ENCODE data around the gene ZNF483. TPM values are rescaled to one million over a fixed set of nuclear protein-coding genes. Genes with fewer than 3 reads are reported as not detected.

The ZNF483 gene
- total RNA-seq, 2 experiments from 2014 or later, result 2.2 to 2.3 TPM

- Mint-ChIP-seq H3K27me3 (ENCODE audit: low read depth) (peaks cover 10% of the 10 kb centered on the region), H3K4me1 (ENCODE audit: low read depth) (no peaks in the 10 kb centered on the region), H3K36me3 (ENCODE audit: low read depth) (no peaks in the 10 kb centered on the region), H3K9me3 (ENCODE audit: insufficient read depth) (no peaks in the 10 kb centered on the region), H3K4me3 (no peak overlapping the region), H3K27ac (no peak overlapping the region)
- DNase-seq, result no peak
- ChIA-PET POLR2A (no interaction called here), CTCF (interaction anchor here (2.1 to 3.9 kb wide), 2 partner anchors 25 to 452 kb away, joined by 9 to 28 read pairs; no protein-coding TSS in a partner anchor)
- no peak for ATAC-seq
Observed at GRCh38 chr9:111622626-111623025, 97.6 kb downstream of the ZNF483 start.

Other genes starting within 250 kb of the ZNF483 start
- not detected for gene OR2K2, start 195.0 kb upstream of the ZNF483 start, total RNA-seq
- gene ECPAS, start 40.8 kb upstream of the ZNF483 start, total RNA-seq, result 10 to 100 TPM; 55.9 to 59.1 TPM
- gene PTGR1, start 74.5 kb downstream of the ZNF483 start, total RNA-seq, result not detected
- 1 to 10 TPM; 3.9 to 4.2 TPM for gene DNAJC25, start 106.2 kb downstream of the ZNF483 start, total RNA-seq
- gene GNG10, start 136.4 kb downstream of the ZNF483 start, total RNA-seq, result 10 to 100 TPM; 21.4 TPM